T follicular helper cell (primary cell): ENCODE measurements around the gene RNF130.
"Not testable (repeated sequence)": the region's sequence is repeated elsewhere in the genome, so short reads cannot be mapped to it uniquely, and the experiment has no call there.

ENCODE experiments used
- DNase-seq: peaks from one replicate; pipeline ENCODE4 v3.0.0-alpha.2; 2020; ENCODE audit warnings: low read depth

RNF130 gene

DNA sequence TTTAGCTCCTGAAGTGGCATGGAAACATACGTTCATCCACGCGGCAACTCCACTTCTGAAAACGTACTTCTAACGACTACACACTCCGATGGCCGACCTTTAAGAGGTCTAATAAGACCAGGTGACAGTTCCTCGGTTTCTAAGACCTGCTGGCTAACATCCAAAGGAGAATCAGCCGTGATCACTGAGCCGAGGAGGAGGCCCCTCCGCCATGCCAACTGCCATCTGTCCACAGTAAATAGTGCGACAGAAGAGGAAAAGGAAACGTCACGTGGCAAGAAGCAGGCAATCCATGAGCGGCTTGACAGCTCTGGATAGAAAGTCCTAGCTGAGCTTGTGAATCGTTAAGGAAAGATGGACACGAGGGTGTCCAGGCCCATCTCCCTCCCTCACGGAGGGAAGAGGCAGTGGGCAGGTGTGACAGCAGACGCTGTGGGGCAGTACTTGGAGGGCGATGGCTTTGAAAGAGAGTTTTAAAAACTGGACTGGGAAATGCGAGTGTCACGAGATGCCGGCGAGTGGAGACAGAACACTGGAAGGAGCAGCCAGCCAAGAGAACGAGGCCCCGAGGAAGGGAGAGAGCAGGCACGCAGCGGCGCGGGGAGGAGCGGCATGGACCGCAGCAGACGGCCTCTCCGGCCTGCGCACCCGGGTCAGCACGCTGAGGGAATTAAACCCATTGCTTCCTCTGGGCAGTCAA lies 97.2 kb downstream of the RNF130 start:
- no peak for DNase-seq

DNA sequence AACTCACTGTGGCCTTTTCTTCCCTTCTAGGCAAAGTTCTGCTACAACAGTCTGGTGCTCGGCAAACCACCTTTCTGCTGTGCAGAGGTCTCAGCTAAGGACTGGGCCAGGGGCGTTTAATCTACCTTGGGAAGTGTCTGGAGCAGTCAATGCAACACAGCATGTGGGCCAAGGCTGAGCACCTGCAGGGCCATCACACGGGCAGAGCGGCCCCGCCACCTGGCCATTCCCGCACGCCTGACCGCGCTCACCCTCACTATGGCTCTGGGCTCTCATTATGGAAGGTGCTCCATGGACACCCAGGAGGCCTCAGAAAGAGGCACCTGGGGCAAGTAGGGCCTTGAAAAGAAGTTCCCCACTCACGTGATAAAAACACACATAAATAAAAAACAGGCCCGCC lies 98.2 kb downstream of the RNF130 start:
- no peak for DNase-seq

GRCh38 chr5:179969110-179969509 lies 102.4 kb downstream of the RNF130 start:
- DNase-seq, result no peak

- DNase-seq, result no peak
These were observed 104.1 kb downstream of the RNF130 start for GRCh38 chr5:179967489-179967888.

DNA sequence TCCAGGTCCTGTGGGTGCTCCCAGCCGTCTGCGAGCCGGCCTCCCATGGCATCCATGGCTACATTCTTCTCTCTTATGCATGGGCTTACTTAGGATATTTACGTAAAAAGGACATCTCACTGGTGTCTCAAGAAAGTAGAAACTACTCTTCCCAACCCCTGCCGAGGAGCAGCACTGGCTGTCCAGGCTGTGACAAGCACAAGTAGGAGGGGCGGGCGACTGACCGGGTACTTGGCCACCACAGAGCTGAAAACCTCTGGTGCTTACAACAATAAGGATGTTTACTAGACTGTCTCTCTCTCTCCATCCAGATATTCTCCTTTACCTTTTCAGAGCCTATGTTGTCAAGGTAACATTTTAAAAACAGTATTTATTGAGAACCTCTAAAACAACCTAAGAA lies 107.5 kb downstream of the RNF130 start:
- DNase-seq, result no peak

DNA sequence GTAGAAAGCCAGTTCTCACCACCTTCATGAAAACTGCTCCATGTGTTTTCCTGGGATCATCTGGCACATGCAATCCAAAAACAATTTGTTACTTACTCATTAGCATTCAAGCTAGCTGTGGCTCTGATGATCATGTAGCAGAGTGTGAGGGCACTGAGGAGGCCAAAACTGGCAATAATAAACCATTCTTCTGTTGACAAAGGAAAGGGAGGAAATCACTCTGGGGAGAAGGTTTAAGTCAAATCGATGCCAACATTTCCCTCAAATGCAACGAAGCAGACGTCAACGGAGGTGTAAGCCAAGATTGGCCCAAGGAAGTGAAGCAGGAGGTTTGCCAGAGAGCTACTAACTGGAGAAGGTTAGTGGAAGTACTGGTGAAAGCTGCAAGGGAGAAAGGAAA lies 108.2 kb downstream of the RNF130 start:
- no peak for DNase-seq

GRCh38 chr5:179960204-179960831 lies 111.2 kb downstream of the RNF130 start:
- DNase-seq, result no peak

- no peak for DNase-seq
These were observed 111.9 kb downstream of the RNF130 start for GRCh38 chr5:179959641-179960040.

GRCh38 chr5:179959118-179959517 lies 112.4 kb downstream of the RNF130 start:
- DNase-seq, result not testable (repeated sequence)

DNA sequence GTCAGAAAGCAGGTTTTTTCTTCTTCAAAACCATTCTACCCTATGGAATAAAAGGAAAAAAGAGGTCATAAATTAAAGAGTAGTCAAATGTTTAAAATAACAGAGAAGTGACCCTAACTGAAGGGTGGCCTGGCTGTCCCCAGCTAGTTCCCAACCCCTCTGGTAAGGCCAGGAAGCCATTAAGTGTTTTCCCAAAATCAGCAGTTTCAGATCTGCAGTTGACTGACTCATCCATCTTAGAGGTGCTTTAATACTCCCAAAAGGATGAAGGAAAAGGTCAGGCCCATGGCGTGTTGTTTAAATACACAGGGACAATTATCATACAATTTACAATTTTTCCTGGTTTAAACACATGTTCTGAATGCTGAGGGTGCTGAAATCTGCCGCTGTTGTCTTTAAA lies 115.9 kb downstream of the RNF130 start:
- no peak for DNase-seq

DNA sequence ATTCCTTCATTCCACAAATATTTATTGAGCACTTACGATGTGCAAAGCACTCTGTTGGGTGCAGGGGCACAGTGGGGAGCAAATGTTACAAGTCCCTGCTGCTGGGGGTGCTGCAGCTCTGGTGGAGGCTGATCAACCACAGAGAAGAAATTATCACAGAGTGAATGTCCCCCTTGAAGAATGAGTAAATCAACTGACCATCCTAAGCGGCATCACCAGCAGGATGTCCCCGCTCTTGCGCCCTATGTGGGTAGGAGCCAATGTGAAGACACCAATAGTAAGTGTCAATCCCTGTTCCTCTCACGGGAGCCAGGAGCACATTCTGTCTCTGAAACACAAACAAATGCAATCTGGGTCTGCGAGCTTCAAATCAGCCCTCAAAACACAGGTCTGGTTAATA lies 116.5 kb downstream of the RNF130 start:
- DNase-seq, result no peak

DNA sequence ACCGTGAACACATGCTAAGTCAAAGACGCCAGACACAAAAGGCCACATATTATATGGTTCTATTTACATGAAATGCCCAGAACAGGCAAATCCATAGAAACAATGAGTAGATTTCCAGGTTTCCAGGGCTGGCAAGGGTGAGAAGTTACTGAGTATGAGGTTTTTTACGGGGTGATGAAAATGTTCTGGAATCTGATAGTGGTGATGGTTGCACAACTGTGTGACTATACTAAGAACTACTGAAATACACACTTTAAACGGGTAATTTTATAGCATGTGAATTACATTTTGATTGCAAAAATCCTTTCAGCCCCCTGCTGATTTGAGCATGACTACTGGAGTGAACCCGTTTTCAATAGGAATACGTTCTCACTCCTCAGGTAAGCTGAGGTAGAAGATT lies 117.1 kb downstream of the RNF130 start:
- no peak for DNase-seq

DNA sequence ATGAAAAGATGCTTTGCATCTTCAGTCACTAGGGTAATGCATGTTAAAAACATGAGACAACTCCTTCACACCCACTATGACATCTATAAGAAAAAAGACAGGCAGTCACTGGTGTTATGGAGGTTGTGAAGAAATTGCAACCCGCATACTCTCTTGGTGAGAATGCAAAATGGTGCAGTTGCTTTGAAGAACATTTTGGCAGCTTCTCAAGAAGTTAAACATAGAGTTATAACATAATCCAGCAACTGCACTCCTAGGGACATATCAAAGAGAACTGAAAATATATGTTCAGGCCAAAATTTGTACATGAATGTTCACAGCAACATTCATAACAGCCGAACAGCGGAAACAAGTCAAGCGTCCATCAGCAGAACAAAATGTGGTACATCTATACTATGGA lies 117.6 kb downstream of the RNF130 start:
- DNase-seq, result no peak

DNA sequence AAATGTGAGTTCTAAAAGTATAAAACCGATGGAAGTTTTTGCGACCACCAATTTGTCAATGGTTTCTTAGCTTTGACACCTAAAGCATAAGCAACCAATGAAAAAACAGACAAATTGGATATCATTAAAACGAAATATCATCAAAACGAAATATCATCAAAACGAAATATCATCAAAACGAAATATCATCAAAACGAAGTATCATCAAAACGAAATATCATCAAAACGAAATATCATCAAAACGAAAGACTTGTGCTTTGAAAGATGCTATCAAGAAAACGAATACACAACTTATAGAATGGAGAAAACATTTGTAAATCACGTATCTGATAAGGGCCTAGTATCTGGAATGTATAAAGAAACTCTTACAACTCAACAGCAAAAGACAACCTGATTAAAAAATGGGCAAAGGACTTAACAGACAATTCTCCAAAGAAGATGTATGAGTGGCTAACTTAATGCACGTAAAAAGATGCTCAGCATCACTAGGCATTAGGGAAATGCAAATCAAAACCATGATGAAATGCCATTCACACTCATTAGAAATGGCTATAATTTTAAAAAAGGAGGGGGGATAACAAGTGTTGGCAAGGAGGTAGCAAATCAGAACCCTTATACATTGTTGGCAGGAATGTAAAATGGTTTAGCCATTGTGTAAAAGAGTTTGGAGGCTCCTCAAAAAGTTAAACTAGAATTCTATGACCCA lies 134.4 kb downstream of the RNF130 start:
- no peak for DNase-seq

GRCh38 chr5:179930788-179931473 lies 140.6 kb downstream of the RNF130 start:
- DNase-seq, result no peak

DNA sequence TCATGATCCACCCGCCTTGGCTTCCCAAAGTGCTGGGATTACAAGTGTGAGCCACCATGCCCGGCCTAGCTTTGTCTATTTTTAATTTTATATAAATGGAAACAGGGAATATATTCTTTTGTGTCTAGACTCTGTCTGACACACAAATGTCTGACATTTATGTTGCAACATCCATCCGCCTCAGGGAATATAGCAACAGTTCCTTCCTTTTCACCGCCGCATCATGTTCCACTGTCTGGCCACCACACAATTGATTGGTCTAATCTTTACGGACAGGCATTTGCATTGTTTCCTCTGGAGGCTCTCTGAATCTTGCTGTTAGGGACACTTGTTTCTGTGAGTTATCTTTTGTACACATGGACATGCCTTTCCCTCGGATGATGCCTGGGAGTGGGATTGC lies 143.7 kb downstream of the RNF130 start:
- DNase-seq, result no peak

DNA sequence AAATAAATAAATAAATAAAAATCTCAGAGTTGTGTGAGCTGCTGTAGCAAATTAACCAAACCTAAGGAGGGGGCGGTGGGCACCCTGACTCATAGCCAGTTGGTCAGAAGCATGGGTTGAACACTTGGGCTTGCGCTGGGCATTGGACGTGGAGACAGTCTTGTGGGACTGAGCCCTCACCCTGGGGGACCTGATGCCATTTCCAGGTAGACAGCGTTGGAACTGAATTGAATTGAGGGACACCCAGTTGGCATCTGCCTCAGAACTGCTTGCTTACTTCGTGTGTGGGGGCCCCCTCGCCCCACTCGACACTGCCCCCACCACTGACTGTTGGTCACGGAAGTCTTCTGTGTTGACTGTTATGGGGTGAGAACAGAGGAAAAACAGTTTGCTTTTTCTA lies 144.9 kb downstream of the RNF130 start:
- no peak for DNase-seq

DNA sequence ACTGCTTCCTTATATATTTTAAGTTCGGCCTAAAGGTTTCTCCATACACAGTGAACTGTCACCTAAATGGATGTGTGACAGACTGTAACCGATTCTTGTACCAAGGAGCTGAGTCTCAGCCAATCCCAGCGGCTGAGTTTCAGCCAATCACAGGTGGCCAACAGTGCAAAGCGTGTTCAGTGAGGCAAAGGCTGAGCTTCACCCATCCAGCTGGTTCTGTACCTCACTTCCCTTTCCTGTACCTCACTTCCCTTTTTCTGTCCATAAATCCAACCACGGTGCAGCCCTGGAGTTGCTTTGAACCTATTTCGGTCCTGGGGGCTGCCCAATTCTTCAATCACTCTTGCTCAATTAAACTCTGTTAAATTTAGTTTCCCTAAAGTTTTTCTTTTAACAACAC lies 148.1 kb downstream of the RNF130 start:
- DNase-seq, result no peak

DNA sequence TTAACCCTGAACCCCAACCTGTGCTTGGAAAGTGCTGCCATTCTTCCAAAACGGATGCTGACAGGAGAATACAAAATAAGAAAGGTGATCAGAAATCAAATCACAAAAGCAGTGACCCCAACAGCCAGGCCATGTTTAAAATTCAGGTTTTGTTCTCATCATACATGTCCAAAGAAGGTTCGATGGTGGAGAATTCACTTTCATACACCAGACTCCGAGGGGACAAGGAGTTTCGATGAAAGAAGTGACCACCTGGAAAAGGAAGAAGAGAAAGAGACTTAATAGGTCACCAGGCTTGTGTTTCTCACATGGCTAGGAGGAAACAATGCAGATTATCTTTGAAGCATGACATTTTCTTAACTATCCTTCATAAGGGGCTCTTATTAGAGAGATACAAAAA lies 151.4 kb downstream of the RNF130 start:
- no peak for DNase-seq

DNA sequence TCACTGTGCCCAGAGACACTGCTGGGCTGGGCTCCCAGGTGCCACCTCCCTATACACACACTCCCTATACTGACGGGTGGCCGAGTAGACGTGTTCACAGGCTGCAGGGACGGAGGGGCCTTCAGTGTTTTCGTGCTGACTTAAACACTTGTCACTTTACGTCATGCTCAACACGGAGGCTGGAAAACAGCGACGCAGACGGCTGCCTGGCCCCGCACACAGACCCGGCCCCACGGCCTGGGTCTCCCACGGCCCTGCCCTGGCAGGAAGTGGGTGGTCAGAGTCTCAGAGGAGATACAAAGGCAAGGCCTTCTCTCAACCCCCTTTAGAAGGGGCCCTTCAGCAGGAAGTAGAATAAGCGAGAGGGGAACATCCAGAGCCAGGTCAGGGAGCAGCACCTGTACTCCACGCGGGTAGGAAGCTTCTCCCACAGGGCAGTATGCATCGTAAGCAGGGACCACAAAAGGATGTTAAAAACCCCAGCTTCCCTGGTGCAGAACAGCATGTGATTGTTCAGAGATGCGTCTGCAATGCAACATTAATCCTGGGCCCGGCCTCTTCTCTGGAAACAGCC lies 152.0 kb downstream of the RNF130 start:
- no peak for DNase-seq

GRCh38 chr5:179918742-179919486 lies 152.6 kb downstream of the RNF130 start:
- DNase-seq, result no peak

DNA sequence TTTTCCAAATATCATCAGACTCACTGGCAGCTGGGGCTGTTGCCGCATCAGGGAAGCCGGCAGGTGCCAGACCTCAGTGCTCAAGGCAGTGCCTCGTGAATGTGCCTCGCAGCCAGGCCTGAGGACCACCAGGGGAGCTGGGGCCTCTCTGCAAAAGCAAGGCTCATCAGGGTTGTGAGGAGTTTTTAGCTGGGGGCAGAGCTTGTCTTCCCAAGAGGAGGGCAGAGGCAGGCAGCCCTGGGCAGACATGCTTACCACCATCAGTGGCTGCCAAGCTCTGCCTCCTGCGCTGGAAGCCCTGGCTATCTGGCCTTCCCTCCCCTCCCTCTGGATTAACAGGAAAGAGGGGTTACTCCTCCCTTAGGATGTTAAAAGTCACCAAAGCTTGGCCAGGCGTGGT lies 155.0 kb downstream of the RNF130 start:
- no peak for DNase-seq
